OCI-LY1 (cell line): ENCODE measurements around the gene TNNT2.

Source experiments
- CTCF ChIP-seq: fragments of 200-600 bp; sonication (generic), shearing (Covaris generic); IDR thresholded peaks from 2 replicates; pipeline ENCODE4 v1.5.1; 2017; ENCODE audit warnings: mild to moderate bottlenecking, antibody characterized with exemption, low read length, moderate library complexity, mixed read lengths
- EZH2 ChIP-seq: fragments of 200-600 bp; sonication (generic), shearing (Covaris generic); IDR thresholded peaks from 2 replicates; pipeline ENCODE4 v1.8.0; 2017; ENCODE audit warnings: borderline replicate concordance, mixed run types, mild to moderate bottlenecking, antibody characterized with exemption, low read length, moderate library complexity, mixed read lengths

- TF ChIP-seq CTCF (no peak), EZH2 (no peak)
Measured at GRCh38 chr1:201384406-201384782, 6.9 kb upstream of the TNNT2 start.
